Fibroblast of lung (primary cell): Measurements from ENCODE around the gene LONP2.

ENCODE experiments used
- CTCF ChIP-seq, 2 donors: IDR thresholded peaks in 1 of 2; conservative IDR thresholded peaks in 1 of 2; 1 replicate in 1 of 2; 2 replicates in 1 of 2; pipeline ENCODE4 v1.5.1; 2011 to 2012; ENCODE audit warnings: low read length in 2 of 2, control low read depth in 1 of 2, inconsistent platforms in 1 of 2, low read depth in 1 of 2, mild to moderate bottlenecking in 1 of 2
- EZH2 ChIP-seq: IDR thresholded peaks from 2 replicates; pipeline ENCODE4 v1.5.1; 2012; ENCODE audit warnings: low read length, control low read depth, mild to moderate bottlenecking; ENCODE audit errors: missing control alignments

GRCh38 chr16:48271728-48272127 is 27.6 kb downstream of the LONP2 start:
- TF ChIP-seq EZH2, result no peak
- TF ChIP-seq CTCF (conservative IDR thresholded peaks at IDR 0.05 in 1 of 2, IDR thresholded peaks at IDR 0.05 in 1 of 2; ENCODE audit: low read depth in 1 of 2, low read length in 2 of 2), result peak; percentile 50 to 52
